Activated CD8-positive, alpha-beta memory T cell treated with anti-CD3 and anti-CD28 coated beads, Interleukin-2, amount 50 U/mL, for 48 hours (primary cell): ENCODE results near the gene HDAC10.
A peak's percentile ranks its signal among the peaks of the same experiment; 100 is the strongest.
"Not testable (repeated sequence)": the region's sequence is repeated elsewhere in the genome, so short reads cannot be mapped to it uniquely, and the experiment has no call there.

Source experiments
- DNase-seq: peaks from one replicate; pipeline ENCODE4 v3.0.0-alpha.2; 2020

The HDAC10 gene

DNA sequence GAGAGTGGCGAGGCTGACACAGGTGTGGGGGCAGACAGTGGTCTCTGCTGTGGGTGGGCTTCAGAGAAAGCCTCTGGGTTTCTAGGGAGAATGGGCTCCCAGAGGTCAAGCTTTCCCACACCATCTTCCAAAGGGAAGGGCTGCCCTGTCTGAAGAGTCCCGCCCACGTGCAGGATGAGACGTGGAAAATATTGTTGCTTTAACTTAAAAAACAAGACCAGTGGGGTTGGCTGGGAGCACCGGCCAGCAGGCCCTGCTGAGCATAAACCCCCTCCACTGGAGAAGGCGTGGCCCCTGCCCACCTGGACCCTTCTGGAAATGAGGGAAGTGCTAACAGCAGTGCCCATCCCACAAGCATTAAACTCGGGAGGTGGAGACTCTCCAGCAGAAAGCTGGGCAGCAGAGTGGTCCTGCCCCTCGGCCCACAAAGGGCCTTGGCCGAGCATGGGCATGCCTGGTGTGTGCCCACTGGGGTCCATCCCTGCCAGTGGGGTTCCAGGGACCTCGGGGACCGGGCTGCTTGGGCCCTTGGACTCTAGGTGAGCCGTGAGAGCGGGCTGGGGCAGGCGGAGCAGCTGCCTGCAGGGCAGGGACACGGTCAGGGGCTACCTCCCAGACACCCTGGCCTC lies 34.9 kb downstream of the HDAC10 start:
- DNase-seq = no peak

DNA sequence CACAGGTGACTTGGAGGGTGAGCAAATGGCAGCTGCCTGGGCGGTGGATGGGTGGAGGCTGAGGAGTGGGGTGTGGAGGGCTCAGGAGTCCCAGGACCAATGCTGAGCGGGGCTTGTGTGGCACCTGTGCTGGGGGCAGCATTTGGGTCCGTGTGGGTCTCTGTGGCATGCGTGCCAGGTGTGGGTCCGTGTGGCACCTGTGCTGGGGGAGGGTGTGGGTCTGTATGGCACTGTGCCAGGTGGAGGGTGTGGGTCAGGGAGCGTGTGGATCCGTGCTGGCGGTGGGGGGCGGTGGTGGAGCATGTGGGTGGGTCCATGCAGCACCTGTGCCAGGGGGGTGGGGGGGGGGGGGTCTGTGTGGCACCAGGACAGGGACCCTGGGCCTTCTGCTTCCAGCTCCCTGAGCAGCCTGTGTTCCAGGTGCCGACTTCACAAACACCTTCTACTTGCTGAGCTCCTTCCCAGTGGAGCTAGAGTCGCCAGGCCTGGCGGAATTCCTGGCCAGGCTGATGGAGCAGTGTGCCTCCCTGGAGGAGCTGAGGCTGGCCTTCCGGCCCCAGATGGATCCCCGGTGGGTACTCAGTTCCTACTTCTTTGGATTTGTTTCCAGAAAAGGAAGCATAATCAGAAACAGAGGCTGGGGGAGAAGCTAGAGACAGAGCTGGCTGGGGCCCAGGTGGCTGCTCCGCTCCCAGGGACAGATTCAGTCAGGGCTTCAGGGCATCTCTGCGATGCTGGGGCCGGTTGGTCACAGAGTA lies 35.6 kb downstream of the HDAC10 start:
- DNase-seq = no peak

DNA sequence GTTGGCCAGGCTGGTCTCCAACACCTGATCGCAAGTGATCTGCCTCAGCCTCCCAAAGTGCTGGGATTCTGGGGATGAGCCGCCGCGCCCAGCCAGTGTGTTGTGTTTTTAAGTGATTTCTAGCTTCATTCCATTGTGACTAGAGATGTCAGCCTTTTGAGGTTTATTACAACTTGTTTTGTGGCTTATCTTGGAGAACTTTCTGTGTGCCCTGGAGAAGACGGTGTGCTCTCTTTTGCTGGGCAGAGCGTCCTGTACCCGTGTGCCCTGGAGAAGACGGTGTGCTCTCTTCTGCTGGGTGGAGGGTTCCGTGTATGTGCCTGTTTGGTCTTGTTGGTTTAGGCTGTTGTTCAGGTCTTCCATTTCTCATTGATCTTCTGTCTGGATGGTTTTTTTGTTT lies 37.8 kb downstream of the HDAC10 start:
- DNase-seq = no peak

DNA sequence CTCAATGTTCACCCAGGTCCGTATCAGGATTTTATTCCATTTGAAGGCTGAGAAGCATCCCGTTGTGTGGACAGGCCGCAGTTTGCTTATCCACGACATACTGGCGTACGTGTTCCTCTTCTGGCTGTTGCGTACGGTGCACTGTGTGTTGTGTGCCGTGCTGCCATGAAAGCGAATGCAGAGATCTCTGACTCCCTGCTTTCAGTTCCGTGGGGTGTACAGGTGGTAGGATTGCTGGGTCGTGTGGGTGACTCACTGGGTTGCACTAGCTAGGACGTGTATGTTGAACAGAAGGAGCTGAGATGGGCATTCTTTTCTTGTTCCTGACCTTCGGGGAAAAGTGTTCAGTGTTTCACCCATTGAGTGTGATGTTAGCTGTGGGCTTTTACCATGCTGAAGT lies 39.9 kb downstream of the HDAC10 start:
- no peak for DNase-seq

DNA sequence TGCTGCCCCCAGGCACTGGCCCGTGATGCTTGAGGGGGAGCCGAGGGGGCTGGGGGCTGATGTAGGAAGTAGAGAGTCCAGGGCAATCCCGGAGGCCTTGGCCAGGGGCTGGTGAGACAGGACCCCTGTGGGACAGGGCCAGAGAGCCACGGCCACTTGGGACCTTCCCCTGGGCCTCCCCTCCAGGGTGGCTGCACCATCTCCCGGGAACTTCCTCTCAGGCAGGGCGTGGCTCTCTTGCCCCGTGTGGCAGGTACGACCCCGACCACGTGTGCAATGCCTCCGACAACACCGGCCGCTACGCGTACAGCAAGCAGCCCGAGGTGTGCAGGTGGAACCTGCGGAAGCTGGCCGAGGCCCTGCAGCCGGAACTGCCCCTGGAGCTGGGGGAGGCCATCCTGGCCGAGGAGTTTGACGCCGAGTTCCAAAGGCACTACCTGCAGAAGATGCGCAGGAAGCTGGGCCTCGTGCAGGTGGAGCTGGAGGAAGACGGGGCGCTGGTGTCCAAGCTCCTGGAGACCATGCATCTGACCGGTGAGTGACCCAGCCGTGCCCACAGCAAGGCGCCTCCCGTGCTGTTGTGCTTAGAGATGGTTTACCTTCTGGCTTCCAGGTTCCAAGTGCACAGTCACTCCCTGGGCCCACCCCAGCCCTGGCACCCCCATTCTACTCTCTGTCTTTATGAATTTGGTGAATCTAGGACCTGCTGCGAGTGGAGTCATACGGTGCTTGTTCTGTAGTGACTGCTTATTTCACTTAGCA lies 40.5 kb downstream of the HDAC10 start:
- DNase-seq = no peak

DNA sequence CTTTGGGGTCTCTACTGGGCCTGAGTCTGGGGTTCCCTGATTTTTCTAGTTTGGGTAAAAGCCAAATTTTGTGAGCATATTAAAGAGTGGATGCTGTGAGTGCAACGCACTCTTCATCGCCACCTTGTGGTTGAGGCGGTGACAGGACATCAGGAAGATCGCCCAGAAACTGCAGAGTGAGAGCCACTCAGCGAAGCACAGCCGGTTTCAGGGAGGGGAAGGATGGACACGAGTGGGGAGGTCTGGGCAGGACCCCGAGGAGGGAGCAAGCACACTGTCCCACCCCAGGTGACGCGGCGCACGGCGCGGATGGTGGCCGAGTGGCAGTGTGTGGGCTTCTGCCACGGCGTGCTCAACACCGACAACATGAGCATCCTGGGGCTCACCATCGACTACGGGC lies 41.2 kb downstream of the HDAC10 start:
- peak; percentile 84 for DNase-seq

DNA sequence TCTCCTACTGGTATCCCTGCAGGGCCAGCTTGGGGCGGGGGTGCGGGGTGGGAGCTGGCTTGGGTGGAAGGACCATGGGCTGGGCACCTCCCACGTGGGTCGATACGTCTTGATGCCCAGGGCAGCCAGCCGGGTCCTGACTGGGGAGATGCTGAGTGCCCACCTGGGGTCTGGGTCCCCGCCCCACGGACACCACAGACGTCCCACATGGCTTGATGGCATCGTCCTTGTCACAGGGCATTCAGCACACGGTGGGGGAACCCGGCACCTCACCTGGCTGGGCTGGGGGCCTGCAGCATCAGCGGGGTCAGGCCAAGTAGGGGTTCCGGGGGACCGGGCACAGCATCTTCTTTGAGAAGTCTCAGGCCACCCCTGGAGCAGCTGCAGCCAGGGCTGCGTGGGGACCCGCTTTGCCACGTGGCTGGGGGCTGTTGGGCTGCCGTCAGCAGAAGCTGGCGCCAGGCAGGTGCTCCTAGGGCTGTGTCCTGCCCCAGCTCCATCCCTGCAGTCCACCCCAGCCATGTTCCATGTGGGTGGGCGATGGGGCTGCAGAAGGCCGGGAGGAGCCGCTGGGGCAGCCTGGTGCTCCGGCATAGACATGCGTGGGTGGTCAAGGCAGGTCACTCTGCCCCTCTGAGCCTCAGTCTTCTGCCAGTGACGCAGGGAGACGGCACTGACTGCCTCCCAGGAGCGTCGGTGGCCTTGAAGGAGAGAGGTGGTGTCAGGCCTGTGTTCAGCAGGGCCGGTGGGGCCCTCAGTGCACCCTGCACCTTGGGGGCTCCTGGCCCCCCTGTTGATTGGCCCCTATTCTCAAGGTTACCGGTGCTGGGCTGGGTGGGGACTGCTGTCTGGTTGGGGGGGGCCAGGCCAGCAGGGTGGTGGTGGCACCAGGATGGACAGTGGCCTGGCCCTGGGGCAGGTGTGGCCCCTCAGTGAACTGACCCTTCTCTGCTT lies 41.8 kb downstream of the HDAC10 start:
- no peak for DNase-seq

DNA sequence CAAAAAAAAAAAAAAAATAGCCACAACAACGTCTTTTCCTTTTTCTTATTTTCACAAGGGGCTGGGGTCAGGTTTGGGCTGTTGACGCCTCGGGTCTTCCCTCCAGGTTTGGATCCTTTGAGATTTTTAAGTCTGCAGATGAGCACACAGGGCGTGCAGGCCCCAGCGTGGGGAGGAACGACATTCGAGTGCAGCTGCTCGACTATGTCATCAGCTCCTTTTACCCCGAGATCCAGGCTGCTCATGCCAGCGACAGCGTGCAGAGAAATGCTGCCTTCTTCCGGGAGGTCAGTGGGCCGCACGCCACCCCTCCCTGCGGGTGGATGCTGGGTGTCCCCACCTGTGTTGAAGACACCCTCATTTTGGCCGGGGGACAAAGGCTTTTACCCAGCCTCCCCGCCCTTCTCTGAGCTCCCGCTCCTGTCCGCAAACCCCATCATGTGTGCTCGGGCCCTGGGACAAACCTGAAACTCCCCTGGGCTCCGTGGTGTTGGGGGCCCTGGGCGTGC lies 42.6 kb downstream of the HDAC10 start:
- DNase-seq = no peak

DNA sequence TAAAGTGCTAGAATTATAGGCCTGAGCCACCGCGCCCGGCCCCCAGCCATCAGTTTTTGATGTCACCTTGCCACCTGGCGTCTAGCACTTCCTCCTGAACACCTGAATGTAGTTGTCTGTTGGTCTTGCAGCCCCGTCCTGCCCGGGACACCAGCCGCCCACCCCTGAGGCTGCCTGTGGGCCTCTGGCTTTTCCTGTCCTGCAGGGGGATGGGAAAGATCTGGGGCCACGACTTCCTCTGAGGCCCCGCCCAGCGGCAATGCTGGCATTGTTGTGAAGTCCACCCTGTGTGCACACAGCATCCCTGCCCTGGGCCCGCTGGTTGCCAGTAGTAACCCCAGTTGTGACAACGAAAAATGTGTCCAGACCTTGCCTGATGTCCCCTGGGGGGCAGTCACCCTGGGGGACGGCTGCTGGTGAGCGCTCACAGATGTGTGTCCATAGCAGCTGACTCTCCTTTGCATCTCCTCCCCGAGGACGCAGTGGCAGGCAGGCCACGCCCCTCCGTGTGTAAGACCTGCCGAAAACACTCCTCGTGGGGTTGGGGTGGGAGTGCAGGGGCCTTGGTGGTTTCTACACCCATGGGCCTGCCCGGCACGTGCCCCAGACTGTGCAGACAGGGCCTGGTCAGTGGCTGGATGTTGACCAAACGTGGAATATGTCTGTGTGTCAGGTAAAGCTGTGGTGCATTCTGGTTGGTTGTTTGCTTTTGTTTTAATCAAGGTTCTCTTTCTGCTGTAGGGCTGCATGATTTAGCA lies 43.5 kb downstream of the HDAC10 start:
- DNase-seq = no peak

DNA sequence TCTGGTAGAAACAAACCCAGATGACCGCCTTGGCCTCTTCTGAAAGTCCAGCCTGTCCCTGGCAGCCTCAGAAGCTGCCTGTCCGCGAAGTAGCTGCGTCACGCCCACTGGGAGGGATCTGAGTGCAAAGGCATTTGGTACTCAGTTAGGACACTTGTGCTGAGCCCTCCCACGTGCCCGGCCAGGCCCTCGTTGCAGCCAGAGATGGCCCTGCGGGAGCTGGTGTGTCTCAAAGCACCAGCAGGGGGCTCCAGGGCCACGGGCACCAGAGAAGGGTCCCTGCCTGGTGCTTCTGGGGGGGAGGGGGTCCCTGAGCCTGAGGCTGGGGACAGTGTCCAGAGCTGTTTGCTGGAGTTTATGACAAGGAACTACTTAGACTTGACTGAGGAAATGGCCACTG lies 44.5 kb downstream of the HDAC10 start:
- no peak for DNase-seq

DNA sequence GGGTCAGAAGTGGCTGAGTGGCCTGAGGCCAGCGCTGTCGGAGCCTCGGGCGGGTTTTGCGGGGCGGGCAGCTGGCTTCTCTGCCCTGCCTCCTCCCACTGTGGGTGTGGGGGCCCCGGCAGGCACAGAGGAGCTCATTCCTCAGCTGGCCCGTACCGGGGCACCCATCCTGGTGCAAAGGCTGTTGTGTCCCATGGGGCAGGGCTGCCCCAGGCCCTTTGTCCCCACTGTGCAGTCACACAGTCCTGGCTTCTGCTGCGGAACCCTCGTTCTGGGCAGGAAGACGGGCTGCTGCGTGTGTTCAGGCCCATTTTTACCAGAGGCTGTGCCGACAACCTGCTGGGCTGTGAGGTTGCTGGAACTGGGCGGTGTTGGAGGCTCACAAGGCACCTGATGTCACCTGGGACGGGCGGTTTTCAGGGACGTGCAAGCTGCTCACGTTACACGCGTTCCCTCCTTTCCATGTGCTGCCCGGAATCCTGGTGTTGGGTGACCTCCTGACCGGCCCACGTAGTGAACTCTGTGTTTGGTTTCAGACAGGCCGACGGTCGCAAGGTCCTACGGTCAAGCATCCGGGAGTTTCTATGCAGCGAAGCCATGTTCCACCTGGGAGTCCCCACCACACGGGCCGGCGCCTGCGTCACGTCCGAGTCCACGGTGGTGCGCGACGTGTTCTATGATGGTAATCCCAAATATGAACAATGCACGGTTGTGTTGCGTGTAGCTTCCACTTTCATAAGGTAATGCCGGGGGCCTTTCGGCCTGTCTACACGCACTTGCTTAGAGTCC lies 45.1 kb downstream of the HDAC10 start:
- no peak for DNase-seq

DNA sequence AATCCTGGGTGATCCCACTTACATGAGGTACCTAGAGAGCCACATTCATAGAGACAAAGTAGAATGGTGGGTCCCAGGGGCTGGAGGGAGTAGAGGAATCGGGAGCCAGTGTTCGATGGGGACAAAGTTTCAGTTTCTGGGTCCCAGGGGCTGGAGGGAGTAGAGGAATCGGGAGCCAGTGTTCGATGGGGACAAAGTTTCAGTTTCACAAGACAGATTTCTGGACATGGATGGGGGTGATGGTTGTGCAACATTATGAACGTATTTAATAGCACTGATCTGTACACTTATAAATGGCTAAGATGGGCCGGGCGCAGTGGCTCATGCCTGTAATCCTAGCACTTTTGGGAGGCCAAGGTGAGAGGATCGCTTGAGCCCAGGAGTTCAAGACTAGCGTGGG lies 46.1 kb downstream of the HDAC10 start:
- not testable (repeated sequence) for DNase-seq

DNA sequence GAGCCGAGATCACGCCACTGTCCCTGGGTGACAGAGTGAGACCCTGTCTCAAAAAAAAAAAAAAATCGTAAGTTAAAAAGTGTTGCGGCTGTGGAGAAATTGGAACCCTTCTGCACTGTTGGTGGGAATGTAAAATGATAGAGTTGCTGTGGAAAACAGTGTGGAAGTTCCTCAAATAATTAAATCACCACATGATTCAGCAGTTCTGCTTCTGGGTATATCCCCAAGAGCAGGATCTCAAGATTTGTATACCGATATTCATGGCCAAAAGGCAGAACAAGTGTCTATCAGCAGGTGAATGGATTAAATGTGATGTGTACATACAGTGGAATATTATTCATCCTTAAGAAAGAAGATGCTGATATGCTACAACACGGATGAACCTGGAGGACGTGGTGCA lies 46.5 kb downstream of the HDAC10 start:
- DNase-seq = no peak

DNA sequence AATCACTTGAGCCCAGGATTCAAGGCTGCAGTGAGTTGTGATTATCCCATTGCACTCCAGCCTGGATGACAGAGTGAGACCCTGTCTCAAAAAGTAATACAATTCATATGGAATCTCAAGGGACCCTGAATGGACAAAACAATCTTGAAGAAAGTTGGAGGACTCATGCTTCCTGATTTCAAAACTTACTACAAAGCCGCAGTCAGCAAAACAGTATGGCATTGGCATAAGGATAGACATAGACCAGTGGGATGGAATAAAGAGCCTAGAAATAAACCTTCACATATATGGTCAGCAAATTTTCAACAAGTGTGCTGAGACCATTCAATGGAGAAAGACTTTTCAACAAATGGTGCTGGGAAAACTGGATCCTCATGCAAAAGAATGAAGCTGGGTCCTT lies 47.8 kb downstream of the HDAC10 start:
- no peak for DNase-seq

DNA sequence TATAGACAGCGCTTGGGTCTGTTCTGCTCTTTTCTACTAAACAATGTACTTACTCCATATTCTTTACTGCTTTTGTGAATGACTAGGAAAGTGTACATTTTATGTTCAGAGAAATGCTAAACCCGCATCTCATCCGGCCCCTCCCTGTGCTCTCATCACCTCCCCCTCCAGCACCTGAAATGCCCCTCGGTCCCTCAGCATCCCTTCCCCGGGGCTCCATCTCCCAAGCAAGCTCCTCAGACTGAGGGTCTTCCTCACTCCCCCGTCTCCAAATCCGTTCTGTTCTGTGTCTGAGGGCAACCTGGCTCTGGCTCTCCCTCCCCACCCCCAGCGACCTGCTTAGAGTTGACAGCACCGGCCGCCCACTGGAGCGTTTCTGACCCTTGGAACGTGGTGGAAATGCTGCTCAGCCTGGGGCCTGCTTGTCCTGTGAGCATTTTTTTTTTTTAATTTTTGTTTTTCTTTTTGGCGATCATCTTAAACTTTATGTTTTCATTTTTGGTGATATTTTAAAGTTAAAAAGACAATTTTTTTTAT lies 48.9 kb downstream of the HDAC10 start:
- no peak for DNase-seq

DNA sequence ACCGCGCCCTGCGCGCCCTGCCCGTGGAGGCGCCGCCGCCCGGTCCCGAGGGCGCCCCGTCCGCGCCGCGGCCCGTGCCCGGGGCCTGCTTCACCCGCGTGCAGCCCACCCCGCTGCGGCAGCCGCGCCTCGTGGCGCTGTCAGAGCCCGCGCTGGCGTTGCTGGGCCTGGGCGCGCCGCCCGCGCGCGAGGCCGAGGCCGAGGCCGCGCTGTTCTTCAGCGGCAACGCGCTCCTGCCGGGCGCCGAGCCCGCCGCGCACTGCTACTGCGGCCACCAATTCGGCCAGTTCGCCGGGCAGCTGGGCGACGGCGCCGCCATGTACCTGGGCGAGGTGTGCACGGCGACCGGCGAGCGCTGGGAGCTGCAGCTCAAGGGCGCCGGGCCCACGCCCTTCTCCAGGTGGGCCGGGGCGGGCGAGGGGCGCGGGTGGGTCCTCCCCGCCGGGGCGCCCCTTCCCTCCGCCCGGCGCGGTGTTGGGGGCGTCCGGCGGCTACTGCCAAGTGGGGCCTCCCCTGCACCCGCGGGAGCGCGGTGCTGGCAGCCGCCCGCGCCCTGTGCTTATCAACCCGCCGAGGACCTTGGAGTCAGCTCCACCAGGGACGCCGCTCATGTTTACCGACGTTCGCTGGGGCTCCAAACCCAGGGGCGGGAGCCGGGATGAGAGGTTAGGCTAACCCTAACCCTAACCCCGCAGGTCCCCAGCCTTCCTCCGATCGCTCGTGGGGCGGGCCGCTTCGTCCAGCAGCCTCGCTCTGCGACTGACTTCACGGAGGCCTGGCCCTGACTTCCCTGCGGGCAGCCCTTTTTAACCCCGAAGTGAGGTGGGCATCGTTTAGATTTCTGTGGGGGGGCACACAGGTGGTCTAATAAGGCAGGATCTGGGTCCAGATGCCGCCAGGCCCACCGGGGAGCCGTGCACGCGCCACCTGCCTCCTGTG lies 49.6 kb downstream of the HDAC10 start:
- no peak for DNase-seq

DNA sequence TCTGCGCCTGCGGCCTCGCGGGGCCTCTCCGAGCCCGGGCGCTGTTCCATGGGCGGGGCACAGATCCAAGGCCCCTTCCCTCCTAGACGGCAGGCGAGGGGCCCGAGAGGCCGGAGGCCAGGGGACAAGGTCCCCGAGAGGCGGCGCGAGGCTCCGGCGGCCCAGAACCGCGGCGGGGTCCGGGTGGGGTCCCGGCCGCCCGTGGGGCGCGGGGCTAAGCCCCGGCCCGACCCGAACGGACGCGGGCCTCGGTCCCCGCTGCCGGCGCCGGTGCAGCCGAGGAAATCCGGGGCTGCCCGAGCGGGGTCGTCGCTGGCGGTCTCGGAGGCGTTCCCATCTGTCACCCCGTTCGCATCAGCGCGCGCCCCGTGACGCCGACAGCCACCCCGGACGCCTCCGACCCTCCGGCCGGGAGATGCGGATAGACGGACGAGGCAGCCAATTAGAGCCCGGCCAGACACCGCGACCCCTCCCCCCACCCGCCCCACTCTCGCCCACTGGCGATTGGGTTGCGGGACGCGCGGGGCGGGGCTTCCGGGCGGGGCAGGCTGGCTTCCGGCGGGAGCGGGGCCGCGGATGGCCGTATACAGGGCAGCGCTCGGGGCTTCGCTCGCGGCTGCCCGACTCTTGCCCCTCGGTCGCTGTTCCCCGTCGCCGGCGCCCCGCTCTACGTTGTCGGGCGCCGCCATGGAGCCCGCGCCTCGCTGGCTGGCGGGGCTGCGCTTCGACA lies 50.4 kb downstream of the HDAC10 start, which contains the start of gene SELENOO:
TSS of gene SELENOO (plus strand) at position 551 of the 730 bp plus-strand sequence. CDS start at position 577, 26 bp downstream.
- peak; percentile 95 for DNase-seq

DNA sequence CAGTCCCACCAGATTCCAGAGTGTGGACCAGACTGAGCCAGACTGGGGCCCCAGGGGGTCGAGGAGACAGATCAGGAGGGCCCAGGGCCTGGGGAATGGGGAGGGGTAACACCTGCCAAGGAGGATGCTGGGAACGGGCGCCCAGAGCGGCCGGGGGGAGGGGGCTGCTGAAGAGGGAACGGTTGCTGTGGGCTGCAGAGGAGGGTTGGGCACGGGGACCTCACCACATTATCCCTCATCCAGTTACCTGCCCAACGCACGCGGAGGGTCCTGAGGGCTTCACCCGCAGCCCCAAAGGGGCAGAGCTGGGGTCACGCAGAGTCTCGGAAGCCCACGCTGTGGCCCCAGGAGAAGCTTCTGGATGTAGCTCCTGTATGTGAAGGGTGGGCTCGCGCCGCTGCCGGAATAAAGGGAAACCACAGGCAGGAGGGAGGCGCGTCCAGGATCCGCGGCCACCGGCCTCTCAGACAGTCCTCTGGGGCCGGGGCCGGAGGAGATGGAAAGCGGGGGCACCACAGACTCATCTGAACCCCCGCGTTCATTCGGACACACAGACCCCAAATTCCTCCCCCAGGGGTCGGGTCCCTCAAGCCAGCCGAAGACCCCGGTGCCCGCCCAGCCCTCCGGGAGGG lies 51.1 kb downstream of the HDAC10 start:
- DNase-seq = peak; percentile 69
